Measurements from ENCODE around the gene ZC3H12C.

GRCh38 chr11:110162216-110162615 lies 69.0 kb downstream of the ZC3H12C start:
- TF ChIP-seq POLR2A (IDR thresholded peaks at IDR 0.05), result no peak
- TF ChIP-seq, protein P1, sequence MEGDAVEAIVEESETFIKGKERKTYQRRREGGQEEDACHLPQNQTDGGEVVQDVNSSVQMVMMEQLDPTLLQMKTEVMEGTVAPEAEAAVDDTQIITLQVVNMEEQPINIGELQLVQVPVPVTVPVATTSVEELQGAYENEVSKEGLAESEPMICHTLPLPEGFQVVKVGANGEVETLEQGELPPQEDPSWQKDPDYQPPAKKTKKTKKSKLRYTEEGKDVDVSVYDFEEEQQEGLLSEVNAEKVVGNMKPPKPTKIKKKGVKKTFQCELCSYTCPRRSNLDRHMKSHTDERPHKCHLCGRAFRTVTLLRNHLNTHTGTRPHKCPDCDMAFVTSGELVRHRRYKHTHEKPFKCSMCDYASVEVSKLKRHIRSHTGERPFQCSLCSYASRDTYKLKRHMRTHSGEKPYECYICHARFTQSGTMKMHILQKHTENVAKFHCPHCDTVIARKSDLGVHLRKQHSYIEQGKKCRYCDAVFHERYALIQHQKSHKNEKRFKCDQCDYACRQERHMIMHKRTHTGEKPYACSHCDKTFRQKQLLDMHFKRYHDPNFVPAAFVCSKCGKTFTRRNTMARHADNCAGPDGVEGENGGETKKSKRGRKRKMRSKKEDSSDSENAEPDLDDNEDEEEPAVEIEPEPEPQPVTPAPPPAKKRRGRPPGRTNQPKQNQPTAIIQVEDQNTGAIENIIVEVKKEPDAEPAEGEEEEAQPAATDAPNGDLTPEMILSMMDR (IDR thresholded peaks at IDR 0.05), result no peak
